NCI-H146 treated with DMSO at 0.1 percent for 48 hours (cell line): Measurements from ENCODE around the gene SNRPA.

Source experiments
- DNase-seq: peaks from one replicate; lab custom pipeline; 2025; ENCODE audit not compliant: unreplicated experiment; lab: John Stamatoyannopoulos, UW

Gene SNRPA

GRCh38 chr19:40800339-40800996, 49.5 kb downstream of the SNRPA start:
- DNase-seq: no peak

DNA sequence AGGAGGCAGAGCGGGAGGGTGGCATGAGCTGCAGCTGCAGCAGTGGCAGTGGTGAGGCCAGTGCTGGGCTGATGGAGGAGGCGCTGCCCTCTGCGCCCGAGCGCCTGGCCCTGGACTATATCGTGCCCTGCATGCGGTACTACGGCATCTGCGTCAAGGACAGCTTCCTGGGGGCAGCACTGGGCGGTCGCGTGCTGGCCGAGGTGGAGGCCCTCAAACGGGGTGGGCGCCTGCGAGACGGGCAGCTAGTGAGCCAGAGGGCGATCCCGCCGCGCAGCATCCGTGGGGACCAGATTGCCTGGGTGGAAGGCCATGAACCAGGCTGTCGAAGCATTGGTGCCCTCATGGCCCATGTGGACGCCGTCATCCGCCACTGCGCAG, 50.0 kb downstream of the SNRPA start:
- no peak for DNase-seq

GRCh38 chr19:40801426-40802299, 50.7 kb downstream of the SNRPA start:
- DNase-seq: no peak

DNA sequence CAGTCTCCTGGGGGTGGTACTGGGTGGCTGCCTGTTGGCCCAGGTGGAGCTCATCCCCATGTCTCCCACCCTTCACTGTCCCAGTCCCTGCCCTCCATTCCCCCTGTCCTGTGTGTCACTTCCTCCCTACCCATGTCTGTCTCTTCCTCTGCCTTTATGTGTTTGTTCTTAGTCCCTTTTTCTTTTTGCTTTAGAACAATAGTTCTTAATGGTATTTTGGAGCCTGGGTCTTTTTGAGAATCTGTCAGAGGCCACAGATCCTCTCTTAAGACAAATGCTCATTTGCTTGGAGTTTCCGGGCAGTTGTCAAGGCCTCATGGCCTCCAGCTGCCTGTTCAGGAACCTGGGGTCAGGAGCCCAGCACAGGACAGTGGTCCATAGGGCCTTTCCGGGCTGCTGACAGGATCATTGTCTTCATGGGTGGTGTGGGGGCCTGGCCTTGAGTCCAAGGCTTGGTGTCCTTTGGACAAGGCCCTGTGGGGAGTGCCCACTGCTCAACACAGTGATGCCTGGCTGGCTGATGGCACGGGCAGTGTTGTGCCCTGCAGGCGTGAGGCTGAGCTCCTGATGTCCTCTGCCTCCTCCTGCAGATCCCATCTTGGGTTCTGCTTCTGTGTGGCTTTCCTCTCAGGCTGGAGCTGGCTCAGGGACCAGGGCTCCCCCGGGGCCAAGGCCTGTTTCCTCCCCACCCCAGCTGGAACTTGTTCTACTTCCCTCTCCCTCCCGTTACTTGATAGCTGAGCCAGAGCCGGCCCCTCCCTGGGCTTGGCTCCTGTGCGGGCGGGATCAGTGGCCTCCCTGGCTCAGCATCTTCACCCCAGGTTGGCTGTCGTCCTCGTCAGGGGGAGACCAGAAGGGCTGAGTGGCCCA, 51.5 kb downstream of the SNRPA start:
- DNase-seq: no peak

DNA sequence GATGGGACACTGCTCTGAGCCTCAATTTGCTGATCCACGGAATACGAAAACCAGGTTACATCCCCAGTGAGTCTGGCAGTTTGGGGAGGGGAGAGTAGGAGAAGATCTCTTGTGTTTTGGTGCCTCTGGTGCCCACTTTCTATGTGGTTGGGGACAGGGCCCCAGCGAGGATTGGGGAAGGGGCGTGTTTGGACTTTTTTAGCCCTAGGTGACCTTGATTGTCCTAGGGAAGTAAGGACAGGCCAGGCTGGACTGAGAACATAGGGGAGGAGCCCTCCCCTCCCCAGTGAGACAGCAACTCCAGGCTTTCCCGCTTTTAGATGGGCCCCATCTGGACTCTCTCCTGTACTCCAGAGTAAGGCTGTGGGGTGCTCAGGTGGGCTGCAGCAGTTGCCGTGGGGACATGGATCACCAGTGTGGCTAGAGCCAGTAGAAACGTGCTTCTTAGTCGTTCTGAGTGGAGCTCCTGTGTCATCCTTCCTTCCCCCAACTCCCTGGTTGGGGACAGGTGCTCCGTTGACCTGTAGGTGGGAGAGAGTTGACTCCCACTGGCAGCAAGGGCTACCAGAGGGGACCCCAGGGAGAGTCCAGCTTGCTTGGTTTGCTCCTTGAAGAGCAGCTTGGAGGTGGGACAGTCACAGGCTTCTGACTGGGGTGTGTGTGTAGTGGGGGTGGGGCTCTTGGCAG, 52.3 kb downstream of the SNRPA start:
- DNase-seq: no peak

GRCh38 chr19:40803857-40804782, 53.1 kb downstream of the SNRPA start:
- DNase-seq: no peak

DNA sequence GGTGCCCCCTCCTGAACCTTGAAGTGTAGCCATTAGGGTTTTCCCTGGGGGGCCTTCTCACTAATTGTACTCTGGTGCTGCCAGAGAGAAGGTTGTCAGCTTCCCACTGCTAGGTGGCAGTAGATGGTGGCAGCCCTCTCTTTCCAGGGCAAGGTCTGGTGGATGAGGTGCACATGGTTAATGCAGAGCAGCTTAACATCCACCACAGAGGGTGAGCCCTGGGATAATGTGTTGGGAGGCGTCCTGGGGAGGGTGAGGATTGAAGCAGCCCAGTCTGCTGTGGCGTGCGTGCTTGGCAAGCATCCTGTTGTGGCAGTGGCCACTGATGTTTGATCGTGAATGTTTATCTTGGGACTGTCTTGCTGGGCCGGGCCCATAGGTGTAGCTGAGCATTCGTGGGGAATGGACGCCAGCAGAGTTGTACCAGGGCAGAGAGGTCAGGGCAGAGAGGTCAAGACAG, 53.8 kb downstream of the SNRPA start:
- no peak for DNase-seq

- no peak for DNase-seq
These were observed 54.4 kb downstream of the SNRPA start for GRCh38 chr19:40805258-40805868.

DNA sequence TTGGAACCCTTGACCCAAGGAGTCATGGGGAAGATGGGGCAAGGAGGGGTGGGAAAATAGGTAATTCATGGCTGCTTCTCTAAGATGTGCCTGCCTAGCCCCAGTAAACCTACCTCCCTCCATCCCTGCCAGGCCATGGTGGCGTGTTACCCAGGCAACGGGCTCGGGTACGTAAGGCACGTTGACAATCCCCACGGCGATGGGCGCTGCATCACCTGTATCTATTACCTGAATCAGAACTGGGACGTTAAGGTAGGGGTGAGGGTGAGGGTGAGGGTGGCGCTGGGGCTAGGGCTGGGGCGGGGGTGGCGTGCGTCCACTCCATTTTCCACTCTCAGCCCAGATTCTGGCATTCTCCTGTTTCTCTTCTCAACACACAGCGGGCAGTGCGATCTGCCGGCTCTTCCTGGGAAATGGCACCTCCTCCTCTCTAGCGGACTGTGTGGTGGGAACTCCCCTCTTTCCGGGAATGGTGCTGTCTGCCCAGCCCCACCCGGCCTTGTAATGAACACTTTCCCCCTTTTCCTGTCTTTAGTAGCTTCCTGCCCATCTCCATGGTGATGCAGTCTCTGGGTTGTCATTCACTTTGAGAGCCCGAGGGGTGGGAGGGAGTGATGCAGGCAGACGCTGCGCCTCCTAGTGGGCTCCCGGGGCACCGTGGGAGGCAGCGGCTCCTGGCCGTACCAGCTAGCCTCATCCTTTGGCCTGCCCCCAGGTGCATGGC, 55.6 kb downstream of the SNRPA start:
- DNase-seq: no peak

DNA sequence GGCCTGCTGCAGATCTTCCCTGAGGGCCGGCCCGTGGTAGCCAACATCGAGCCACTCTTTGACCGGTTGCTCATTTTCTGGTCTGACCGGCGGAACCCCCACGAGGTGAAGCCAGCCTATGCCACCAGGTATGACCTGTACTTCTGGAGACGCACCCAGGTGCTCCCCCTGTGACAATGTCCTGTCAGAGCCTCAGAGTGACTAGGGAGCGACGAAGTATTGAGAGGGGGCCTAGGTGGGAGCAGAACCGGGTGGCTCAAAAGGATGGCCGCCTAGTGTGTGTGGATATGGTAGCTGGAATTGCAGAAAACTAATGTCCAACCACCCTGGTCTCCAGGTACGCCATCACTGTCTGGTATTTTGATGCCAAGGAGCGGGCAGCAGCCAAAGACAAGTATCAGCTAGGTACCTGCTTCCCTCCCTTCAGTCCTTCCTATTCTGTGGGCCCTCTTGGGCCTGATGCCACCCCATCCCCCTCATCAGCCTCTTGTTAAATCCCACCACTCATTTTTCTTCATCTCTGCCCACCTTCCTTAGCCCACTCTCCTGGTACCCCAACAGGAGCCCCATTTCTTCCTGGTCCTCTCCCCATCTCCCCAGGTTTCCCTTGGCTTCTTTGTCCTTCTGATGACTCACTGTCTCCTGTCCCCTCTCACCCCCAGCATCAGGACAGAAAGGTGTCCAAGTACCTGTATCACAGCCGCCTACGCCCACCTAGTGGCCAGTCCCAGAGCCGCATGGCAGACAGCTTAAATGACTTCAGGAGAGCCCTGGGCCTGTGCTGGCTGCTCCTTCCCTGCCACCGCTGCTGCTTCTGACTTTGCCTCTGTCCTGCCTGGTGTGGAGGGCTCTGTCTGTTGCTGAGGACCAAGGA, 56.4 kb downstream of the SNRPA start:
- no peak for DNase-seq

DNA sequence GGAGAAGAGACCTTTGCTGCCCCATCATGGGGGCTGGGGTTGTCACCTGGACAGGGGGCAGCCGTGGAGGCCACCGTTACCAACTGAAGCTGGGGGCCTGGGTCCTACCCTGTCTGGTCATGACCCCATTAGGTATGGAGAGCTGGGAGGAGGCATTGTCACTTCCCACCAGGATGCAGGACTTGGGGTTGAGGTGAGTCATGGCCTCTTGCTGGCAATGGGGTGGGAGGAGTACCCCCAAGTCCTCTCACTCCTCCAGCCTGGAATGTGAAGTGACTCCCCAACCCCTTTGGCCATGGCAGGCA, 57.0 kb downstream of the SNRPA start:
- DNase-seq: no peak

GRCh38 chr19:40808497-40808896, 57.5 kb downstream of the SNRPA start:
- no peak for DNase-seq

DNA sequence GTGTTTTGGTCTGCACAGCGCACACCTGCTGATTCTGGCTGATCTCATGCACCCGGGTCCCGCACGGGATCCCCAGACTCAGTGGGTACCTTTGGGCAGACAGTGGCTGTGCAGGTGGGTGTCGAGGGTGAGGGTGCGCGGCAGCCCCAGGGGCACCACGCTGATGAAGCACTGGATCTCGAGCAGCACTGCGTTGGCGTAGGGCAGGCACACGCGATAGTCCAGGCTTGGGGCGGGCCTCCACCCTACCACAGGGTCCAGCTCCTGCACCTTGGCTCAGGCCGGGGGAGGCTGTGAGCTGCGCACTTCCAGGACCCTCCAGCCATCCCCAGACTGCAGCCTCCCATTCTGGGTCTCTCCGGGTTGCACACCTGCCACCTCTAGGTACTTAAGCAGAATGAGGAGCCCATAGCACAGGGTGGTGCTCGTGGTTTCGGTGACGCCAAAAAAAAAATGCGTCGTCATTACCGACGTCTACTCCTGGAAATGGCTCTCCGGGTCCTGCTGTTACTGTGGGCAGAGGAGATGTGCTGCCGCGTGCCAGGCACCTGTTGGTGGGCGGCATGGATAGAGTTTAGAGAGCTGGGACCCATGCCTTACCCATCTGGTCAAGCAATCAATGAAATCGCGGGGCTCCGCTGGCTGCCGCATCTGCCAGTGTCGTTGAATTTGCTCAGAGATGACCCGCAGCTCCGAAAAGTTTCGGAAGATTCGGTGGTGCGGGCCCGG, 58.5 kb downstream of the SNRPA start:
- no peak for DNase-seq

DNA sequence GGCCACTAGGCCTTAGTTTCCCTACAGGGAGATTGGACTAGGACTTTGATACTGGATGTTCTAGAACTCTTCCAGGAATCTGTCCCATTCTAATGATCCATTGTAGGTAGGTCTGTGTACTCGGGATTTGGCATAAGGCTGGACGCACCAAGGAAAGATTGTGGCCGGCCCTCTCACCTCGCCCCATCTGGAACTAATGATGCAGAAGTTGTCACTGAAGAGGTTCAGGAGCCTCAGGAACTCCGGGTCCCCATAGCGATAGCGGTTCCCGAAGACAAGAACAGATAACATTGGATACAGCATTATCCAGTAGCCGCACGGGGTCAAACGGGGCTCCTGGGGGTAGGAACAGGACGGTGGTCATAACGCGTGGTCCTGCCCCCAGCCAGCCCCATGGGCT, 59.2 kb downstream of the SNRPA start:
- DNase-seq: no peak

- peak; percentile 19 for DNase-seq
These were observed 59.8 kb downstream of the SNRPA start for GRCh38 chr19:40810649-40811408.

DNA sequence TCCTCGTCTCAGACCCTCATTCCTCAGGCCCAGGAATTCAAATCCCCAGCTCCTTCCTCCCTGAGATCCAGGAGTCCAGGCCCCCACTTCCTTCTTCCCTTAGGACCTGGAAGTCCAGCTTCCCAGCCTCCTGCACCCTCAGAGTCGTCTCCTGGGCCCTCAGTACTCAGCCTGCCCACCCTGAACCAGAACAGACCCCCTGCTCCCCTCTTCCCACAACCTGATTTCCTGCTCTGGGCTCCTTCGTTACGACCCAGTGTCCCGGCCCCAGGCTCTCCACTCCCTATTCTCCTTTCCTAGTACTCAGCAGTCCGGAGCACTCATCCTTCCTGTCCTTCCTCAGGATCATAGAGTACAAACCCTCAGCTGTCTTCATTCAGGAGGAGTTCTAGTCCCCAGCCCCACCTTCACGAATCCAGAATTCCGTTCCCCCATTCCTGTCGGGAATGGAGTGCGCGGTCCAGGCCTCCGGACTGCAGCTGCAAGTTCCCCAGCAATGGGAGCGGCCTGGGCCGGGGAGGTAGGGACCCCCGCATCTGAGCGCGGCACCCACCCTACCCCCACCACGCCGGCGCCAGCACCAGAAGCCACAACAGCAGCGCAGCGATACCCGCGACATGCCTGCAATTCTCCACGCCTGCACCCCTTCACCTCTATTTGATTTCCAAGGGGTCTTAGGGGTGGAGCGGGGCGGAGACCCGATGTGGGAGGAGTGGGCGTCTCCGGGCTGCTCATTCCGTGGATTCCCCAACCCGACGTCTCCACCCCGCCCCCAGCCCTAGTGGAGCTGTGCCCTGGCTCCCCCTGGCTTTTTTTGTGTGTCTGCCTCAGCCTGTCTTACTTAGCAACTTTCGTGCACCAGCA, 60.7 kb downstream of the SNRPA start:
- no peak for DNase-seq
